OCI-LY7 (cell line): Measurements from ENCODE around the gene MTERF4. TPM values are rescaled to one million over a fixed set of nuclear protein-coding genes. Genes with fewer than 3 reads are reported as not detected.

Source experiments
- BruUV-seq: library from RNA; stranded (reverse); fragments of 400-500 nt; replicated peaks from 2 replicates; lab custom pipeline; 2021; lab: Mats Ljungman, UMichigan
- CTCF ChIA-PET: fragments of 300-600 bp; sonication (Branson Sonifier 250); formaldehyde crosslinking; loops from one replicate; lab custom pipeline; 2022; ENCODE audit warnings: antibody characterized with exemption; ENCODE audit not compliant: unreplicated experiment; lab: Charles Lee
- POLR2A ChIA-PET: fragments of 300-600 bp; sonication (Branson Sonifier 250); formaldehyde crosslinking; loops from one replicate; lab custom pipeline; 2022; ENCODE audit warnings: antibody characterized with exemption; lab: Charles Lee
- DNase-seq: peaks from one replicate; pipeline ENCODE4 v3.0.0-alpha.2; 2015; ENCODE audit warnings: low spot score
- H2AFZ ChIP-seq: fragments of 200-600 bp; sonication (generic), shearing (Covaris generic); 2 replicates; pipeline ENCODE4 v1.6.1; 2014; ENCODE audit warnings: mild to moderate bottlenecking, antibody characterized with exemption, low read length, moderate library complexity
- H3K27ac ChIP-seq: fragments of 200-600 bp; sonication (generic); 2 replicates; pipeline ENCODE4 v1.5.1; 2014; ENCODE audit warnings: mixed run types, low read depth, mild to moderate bottlenecking, moderate library complexity, low read length, inconsistent platforms; ENCODE audit not compliant: poor library complexity, severe bottlenecking
- H3K36me3 ChIP-seq: fragments of 200-600 bp; sonication (generic); 2 replicates; pipeline ENCODE4 v1.6.1; 2014; ENCODE audit warnings: mild to moderate bottlenecking, antibody characterized with exemption, low read length, moderate library complexity, mixed read lengths; ENCODE audit not compliant: insufficient read depth
- H3K4me1 ChIP-seq: fragments of 200-600 bp; sonication (generic); 2 replicates; pipeline ENCODE4 v1.5.1; 2014; ENCODE audit warnings: mild to moderate bottlenecking, low read length; ENCODE audit not compliant: insufficient read depth, poor library complexity, severe bottlenecking
- H3K4me2 ChIP-seq: fragments of 200-600 bp; sonication (generic); 2 replicates; pipeline ENCODE4 v1.6.1; 2014; ENCODE audit warnings: mild to moderate bottlenecking, low read length
- H3K4me3 ChIP-seq: fragments of 200-600 bp; sonication (generic); 2 replicates; pipeline ENCODE4 v1.5.1; 2014; ENCODE audit warnings: mild to moderate bottlenecking, low read depth, low read length; ENCODE audit not compliant: poor library complexity, severe bottlenecking
- H3K79me2 ChIP-seq: fragments of 200-600 bp; sonication (generic); 2 replicates; pipeline ENCODE4 v1.6.1; 2016; ENCODE audit warnings: low read depth, mild to moderate bottlenecking, low read length, moderate library complexity, mixed read lengths; ENCODE audit not compliant: insufficient read depth
- H3K9me2 ChIP-seq: fragments of 200-600 bp; sonication (generic); 2 replicates; pipeline ENCODE4 v1.6.1; 2016; ENCODE audit warnings: mild to moderate bottlenecking, low read length, mixed read lengths; ENCODE audit not compliant: insufficient read depth
- H3K9me3 ChIP-seq: fragments of 200-600 bp; sonication (generic); 2 replicates; pipeline ENCODE4 v1.6.1; 2014; ENCODE audit warnings: mild to moderate bottlenecking, mixed run types, low read length, mixed read lengths
- H4K20me1 ChIP-seq: fragments of 200-600 bp; sonication (generic); 2 replicates; pipeline ENCODE4 v1.6.1; 2014; ENCODE audit warnings: mild to moderate bottlenecking, antibody characterized with exemption, low read length, moderate library complexity, mixed read lengths; ENCODE audit not compliant: insufficient read depth
- EZH2phosphoT487 ChIP-seq: fragments of 200-600 bp; sonication (generic); IDR thresholded peaks from 2 replicates; pipeline ENCODE4 v1.6.1; 2018; ENCODE audit warnings: low read depth, borderline replicate concordance, mild to moderate bottlenecking, mixed run types, antibody characterized with exemption, low read length, moderate library complexity, mixed read lengths
- intact Hi-C: fragments of 100-400 bp; cut with micrococcal nuclease; formaldehyde crosslinking; loops from one replicate; pipeline ENCODE4 v1.10.0; 2022; ENCODE audit not compliant: unreplicated experiment
- total RNA-seq, 2 experiments: library from RNA; depleted of rRNA in 1 of 2; stranded (reverse); fragments of >200 nt in 1 of 2; shearing (Covaris generic) in 1 of 2; gene quantifications; 2 replicates each; pipeline ENCODE4 v1.2.3, GENCODE V29; 2014 to 2022
- TF ChIP-seq, protein P1 (sequence below): fragments of 200-600 bp; sonication (generic); conservative IDR thresholded peaks from 2 replicates; pipeline ENCODE4 v1.5.1; 2014; ENCODE audit warnings: mild to moderate bottlenecking, antibody characterized with exemption, low read length, moderate library complexity, mixed read lengths

MTERF4 gene
- total RNA-seq, 2 experiments from 2014 or later: 48.2 to 58.9 TPM

GRCh38 chr2:241118737-241119505 is 16.8 kb upstream of the MTERF4 start:
- ChIA-PET CTCF (no interaction called here), POLR2A (interaction anchor here (0.7 kb wide), 1 partner anchor 126 kb away, joined by 3 read pairs; no protein-coding TSS in a partner anchor)
- Histone ChIP-seq H4K20me1 (no peaks in the 10 kb centered on the region), H3K27ac (no peak overlapping the region), H3K9me2 (no peaks in the 10 kb centered on the region), H3K4me3 (no peak overlapping the region), H2AFZ (no peak overlapping the region), H3K4me1 (no peaks in the 10 kb centered on the region), H3K79me2 (no peaks in the 10 kb centered on the region), H3K4me2 (no peak overlapping the region), H3K36me3 (peaks cover 45% of the 10 kb centered on the region), H3K9me3 (0 out of 2 replicates have a peak, but pooled peaks cover 3% of the 10 kb centered on the region)
- TF ChIP-seq, protein P1, sequence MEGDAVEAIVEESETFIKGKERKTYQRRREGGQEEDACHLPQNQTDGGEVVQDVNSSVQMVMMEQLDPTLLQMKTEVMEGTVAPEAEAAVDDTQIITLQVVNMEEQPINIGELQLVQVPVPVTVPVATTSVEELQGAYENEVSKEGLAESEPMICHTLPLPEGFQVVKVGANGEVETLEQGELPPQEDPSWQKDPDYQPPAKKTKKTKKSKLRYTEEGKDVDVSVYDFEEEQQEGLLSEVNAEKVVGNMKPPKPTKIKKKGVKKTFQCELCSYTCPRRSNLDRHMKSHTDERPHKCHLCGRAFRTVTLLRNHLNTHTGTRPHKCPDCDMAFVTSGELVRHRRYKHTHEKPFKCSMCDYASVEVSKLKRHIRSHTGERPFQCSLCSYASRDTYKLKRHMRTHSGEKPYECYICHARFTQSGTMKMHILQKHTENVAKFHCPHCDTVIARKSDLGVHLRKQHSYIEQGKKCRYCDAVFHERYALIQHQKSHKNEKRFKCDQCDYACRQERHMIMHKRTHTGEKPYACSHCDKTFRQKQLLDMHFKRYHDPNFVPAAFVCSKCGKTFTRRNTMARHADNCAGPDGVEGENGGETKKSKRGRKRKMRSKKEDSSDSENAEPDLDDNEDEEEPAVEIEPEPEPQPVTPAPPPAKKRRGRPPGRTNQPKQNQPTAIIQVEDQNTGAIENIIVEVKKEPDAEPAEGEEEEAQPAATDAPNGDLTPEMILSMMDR: no peak
- no peak for TF ChIP-seq EZH2phosphoT487
- no TSS peak for BruUV-seq
- intact Hi-C loops: no loop called here
- no peak for DNase-seq

DNA sequence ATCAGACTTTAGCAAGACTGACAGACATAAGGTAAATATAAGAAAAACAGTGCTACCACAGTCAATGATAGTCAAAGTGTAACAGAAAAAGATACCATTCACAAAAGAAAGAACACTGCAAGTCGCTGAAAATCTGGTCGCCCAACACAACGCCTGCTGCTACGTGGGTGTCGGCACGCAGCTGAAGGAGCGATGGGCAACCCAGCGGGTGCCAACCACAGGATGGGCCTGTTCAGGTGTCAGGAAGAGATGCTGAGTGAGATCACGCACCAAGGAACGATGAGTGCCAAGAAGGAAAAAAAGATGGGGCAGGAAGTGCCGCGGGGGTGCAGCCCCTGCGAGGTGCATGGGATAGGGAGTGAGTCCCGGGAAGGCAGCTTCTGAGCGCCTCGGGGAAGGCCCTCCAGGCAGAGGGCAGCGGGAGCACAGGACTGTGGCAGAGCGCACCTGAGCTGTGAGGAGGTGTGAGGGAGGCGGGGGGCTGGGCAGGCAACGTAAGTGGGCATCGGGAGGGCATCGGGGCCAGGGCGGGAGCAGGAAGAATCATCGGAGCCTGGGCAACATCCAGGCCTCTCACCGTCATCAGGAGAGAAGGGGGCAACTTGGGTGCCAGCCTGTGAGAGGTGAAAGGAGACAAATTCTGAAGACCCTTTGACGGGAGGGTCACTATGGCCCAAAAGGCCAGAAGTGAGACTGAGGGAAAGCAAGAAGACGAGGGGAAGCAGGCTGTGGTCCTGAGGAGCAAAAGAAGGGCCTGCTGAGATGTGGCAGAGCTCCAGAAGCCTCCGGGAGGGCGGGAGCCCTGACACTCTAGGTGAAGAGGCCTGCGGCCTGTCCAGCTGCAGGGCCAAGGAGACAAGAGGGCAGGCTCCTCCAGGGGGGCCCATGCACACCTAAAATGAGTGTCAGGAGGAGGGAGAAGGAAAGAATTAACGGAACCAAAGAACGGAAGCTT is 14.8 kb upstream of the MTERF4 start:
- CTCF ChIA-PET: no interaction called here

More for the DNA sequence above, 14.8 kb upstream of the MTERF4 start:
- POLR2A ChIA-PET: no interaction called here
- BruUV-seq: no TSS peak
- Histone ChIP-seq H3K9me3 (0 out of 2 replicates have a peak, but pooled peaks cover 3% of the 10 kb centered on the region), H2AFZ (no peak overlapping the region), H3K79me2 (no peaks in the 10 kb centered on the region), H3K4me2 (no peak overlapping the region), H4K20me1 (no peaks in the 10 kb centered on the region), H3K9me2 (no peaks in the 10 kb centered on the region), H3K4me1 (no peaks in the 10 kb centered on the region), H3K36me3 (peaks cover 37% of the 10 kb centered on the region), H3K4me3 (no peak overlapping the region), H3K27ac (no peak overlapping the region)
- DNase-seq: no peak
- intact Hi-C loops: no loop called here
- no peak for TF ChIP-seq EZH2phosphoT487
- TF ChIP-seq, protein P1: no peak
